ENCODE measurements around the gene FAM20C. TPM values are rescaled to one million over a fixed set of nuclear protein-coding genes. Genes with fewer than 3 reads are reported as not detected.

Gene FAM20C
- total RNA-seq, 3 donors from 2014 or later, result 20.7 to 47.7 (median 26.5) TPM

- peak in 1 of 3 donors; percentile 41 for DNase-seq
- intact Hi-C loops (cut with DNase I, micrococcal nuclease), result no loop called here
- H3K9me3 ChIP-seq, result no peaks in the 10 kb centered on the region
- H3K4me1 ChIP-seq (ENCODE audit: low read depth), result peaks cover 2% of the 10 kb centered on the region
- no peak overlapping the region for H3K4me3 ChIP-seq
- ATAC-seq, result no peak
- TF ChIP-seq CTCF (IDR thresholded peaks at IDR 0.05), result no peak
- H3K36me3 ChIP-seq (ENCODE audit: low read depth), result no peaks in the 10 kb centered on the region
These were observed 63.5 kb downstream of the FAM20C start for GRCh38 chr7:255721-256361.

- ATAC-seq (no peak), DNase-seq (peak in 2 of 3 donors; percentile 18 to 41)
- TF ChIP-seq CTCF (IDR thresholded peaks at IDR 0.05), result no peak
- Histone ChIP-seq H3K4me1 (ENCODE audit: low read depth) (peaks cover 7% of the 10 kb centered on the region), H3K9me3 (no peaks in the 10 kb centered on the region), H3K36me3 (ENCODE audit: low read depth) (no peaks in the 10 kb centered on the region), H3K4me3 (no peak overlapping the region)
- intact Hi-C loops (cut with DNase I, micrococcal nuclease), result no loop called here
These were observed 64.1 kb downstream of the FAM20C start for GRCh38 chr7:256461-256940.

- Histone ChIP-seq H3K9me3 (peaks cover under 1% of the 10 kb centered on the region), H3K36me3 (ENCODE audit: low read depth) (no peaks in the 10 kb centered on the region), H3K4me3 (no peak overlapping the region), H3K4me1 (ENCODE audit: low read depth) (peaks cover 7% of the 10 kb centered on the region)
- TF ChIP-seq CTCF (IDR thresholded peaks at IDR 0.05), result no peak
- ATAC-seq (no peak), DNase-seq (peak in 2 of 3 donors; percentile 21 to 24)
- intact Hi-C loops (cut with DNase I, micrococcal nuclease), result no loop called here
These were observed 64.7 kb downstream of the FAM20C start for GRCh38 chr7:256981-257646.

- Histone ChIP-seq H3K36me3 (ENCODE audit: low read depth) (no peaks in the 10 kb centered on the region), H3K4me3 (no peak overlapping the region), H3K4me1 (ENCODE audit: low read depth) (peaks cover 7% of the 10 kb centered on the region), H3K9me3 (peaks cover 4% of the 10 kb centered on the region)
- ATAC-seq (no peak), DNase-seq (peak in 2 of 3 donors; percentile 18 to 27)
- intact Hi-C loops (cut with DNase I, micrococcal nuclease), result no loop called here
- TF ChIP-seq CTCF (IDR thresholded peaks at IDR 0.05), result no peak
These were observed 65.2 kb downstream of the FAM20C start for GRCh38 chr7:257647-257992.

- intact Hi-C loops (cut with DNase I, micrococcal nuclease), result no loop called here
- peaks cover 7% of the 10 kb centered on the region for H3K9me3 ChIP-seq
- H3K4me3 ChIP-seq, result no peak overlapping the region
- ATAC-seq (no peak), DNase-seq (peak in 2 of 3 donors; percentile 25 to 45)
- TF ChIP-seq CTCF (IDR thresholded peaks at IDR 0.05), result no peak
- no peaks in the 10 kb centered on the region for H3K36me3 ChIP-seq (ENCODE audit: low read depth)
- H3K4me1 ChIP-seq (ENCODE audit: low read depth), result peaks cover 7% of the 10 kb centered on the region
These were observed 66.3 kb downstream of the FAM20C start for GRCh38 chr7:258476-259190.
